Activated B cell treated with CpG ODN at 0.5 μM for 24 hours (primary cell): ENCODE measurements around the gene NUCKS1. TPM values are rescaled to one million over a fixed set of nuclear protein-coding genes. Genes with fewer than 3 reads are reported as not detected.

Experiments used
- ATAC-seq: fragments of 200-7000 bp; cut with Tn5 transposase; one replicate; pipeline ENCODE4 v1.10.0; 2021; ENCODE audit warnings: low read depth, mild to moderate bottlenecking, moderate library complexity
- CTCF ChIA-PET: fragments of 350-600 bp; sonication (Branson Sonifier 250); formaldehyde crosslinking; loops from one replicate; lab custom pipeline; 2021; ENCODE audit warnings: antibody characterized with exemption; lab: Charles Lee
- POLR2A ChIA-PET: fragments of 350-600 bp; sonication (Branson Sonifier 250); formaldehyde crosslinking; loops from one replicate; lab custom pipeline; 2021; ENCODE audit warnings: antibody characterized with exemption; lab: Charles Lee
- DNase-seq: peaks from one replicate; pipeline ENCODE4 v3.0.0; 2022
- H3K27ac Mint-ChIP-seq: one replicate; pipeline ENCODE4 v1.8.0; 2020; ENCODE audit warnings: mixed read lengths
- H3K27me3 Mint-ChIP-seq: one replicate; pipeline ENCODE4 v1.8.0; 2021; ENCODE audit warnings: mixed read lengths
- H3K36me3 Mint-ChIP-seq: one replicate; pipeline ENCODE4 v1.8.0; 2021; ENCODE audit warnings: low read depth, mixed read lengths
- H3K4me1 Mint-ChIP-seq: one replicate; pipeline ENCODE4 v1.8.0; 2021; ENCODE audit warnings: mixed read lengths
- H3K4me3 Mint-ChIP-seq: one replicate; pipeline ENCODE4 v1.8.0; 2020; ENCODE audit warnings: mild to moderate bottlenecking, mixed read lengths
- H3K9me3 Mint-ChIP-seq: one replicate; pipeline ENCODE4 v1.8.0; 2020; ENCODE audit warnings: mixed read lengths
- intact Hi-C: fragments of 100-400 bp; cut with micrococcal nuclease; formaldehyde crosslinking; loops from one replicate; pipeline ENCODE4 v1.15.1; 2024
- total RNA-seq: library from RNA; stranded (reverse); gene quantifications from 2 replicates; pipeline ENCODE4 v1.2.3, GENCODE V29; 2022
- TF ChIP-seq, protein P1 (sequence below): fragments of 200-600 bp; IDR thresholded peaks from one replicate; pipeline ENCODE4 v1.8.0; 2022; ENCODE audit warnings: antibody characterized with exemption, mild to moderate bottlenecking

NUCKS1 gene
- total RNA-seq, 1 donor from 2014 or later: 113 TPM

DNA sequence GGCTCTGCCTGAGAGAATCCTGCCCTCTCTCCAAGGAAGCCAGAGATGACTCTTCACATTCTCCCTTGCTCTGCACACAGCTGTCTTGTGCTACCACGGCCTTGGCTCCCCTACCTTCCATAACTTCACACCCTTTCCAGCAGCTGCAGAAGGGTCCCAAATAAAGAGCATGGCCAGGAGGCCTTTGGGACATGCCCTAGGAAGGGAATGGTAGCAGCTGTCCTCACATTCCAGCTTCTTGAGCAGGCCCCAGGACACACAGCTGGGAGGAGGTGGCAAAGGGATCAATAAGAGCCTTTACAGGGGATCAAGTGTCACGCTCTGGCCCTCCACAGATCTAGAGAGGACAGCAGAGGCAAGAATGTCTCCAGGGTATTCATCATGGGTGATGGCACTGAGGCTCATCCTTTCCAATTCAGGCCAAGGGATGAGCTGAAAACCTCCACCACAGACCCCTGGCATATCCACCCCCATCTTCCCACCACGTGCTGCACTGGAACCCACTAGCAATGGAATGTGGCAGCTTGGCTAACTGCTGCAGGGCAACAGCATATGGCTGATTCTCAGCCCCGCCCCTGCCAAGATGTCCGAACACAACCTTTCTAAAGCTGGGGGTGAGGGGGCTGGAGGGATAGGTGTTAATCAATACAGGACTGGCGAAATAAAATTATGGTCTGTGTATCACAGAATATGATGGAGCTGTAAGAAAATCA is 43.1 kb upstream of the NUCKS1 start:
- Mint-ChIP-seq H3K27ac (peak overlapping the region; percentile 41), H3K36me3 (peaks cover 75% of the 10 kb centered on the region), H3K27me3 (no peaks in the 10 kb centered on the region), H3K9me3 (no peaks in the 10 kb centered on the region), H3K4me1 (peaks cover 37% of the 10 kb centered on the region), H3K4me3 (no peak overlapping the region)
- intact Hi-C loops: loop anchor here (1.0 to 2.0 kb wide), 3 partner anchors 18 to 30 kb away; partner anchors contain the start of genes RAB29 and SLC41A1
- ChIA-PET CTCF (interaction anchor here (0.7 to 9.6 kb wide), 10 partner anchors 11 to 321 kb away, joined by 3 to 255 read pairs (median 8); no protein-coding TSS in a partner anchor), POLR2A (interaction anchor here (0.6 to 6.6 kb wide), 13 partner anchors 12 to 1661 kb away, joined by 3 to 104 read pairs (median 3); partner anchors contain the start of genes PM20D1, RAB29 and SLC41A1)
- TF ChIP-seq, protein P1, sequence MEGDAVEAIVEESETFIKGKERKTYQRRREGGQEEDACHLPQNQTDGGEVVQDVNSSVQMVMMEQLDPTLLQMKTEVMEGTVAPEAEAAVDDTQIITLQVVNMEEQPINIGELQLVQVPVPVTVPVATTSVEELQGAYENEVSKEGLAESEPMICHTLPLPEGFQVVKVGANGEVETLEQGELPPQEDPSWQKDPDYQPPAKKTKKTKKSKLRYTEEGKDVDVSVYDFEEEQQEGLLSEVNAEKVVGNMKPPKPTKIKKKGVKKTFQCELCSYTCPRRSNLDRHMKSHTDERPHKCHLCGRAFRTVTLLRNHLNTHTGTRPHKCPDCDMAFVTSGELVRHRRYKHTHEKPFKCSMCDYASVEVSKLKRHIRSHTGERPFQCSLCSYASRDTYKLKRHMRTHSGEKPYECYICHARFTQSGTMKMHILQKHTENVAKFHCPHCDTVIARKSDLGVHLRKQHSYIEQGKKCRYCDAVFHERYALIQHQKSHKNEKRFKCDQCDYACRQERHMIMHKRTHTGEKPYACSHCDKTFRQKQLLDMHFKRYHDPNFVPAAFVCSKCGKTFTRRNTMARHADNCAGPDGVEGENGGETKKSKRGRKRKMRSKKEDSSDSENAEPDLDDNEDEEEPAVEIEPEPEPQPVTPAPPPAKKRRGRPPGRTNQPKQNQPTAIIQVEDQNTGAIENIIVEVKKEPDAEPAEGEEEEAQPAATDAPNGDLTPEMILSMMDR: no peak
- DNase-seq (no peak), ATAC-seq (no peak)

DNA sequence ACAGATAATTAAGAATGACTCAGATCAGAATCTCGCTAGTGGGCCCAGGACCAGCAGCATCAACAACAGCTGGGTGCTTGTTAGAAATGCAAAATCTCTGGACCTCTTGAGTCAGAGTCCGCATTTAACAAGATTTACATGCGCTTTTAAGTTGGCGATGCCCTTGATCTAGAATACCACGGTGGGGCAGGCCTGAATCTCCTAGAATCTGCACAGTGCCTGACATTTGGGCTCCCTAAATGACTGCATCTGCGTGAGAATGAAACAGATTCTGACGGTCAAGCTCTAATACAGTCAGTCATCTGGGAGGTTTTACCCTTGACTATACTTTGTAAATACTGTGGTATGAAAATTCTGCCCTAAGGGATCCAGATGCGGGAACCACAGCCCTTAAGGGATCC is 42.5 kb upstream of the NUCKS1 start:
- intact Hi-C loops: loop anchor here (1.0 to 2.0 kb wide), 3 partner anchors 17 to 31 kb away; partner anchors contain the start of genes RAB29 and SLC41A1
- TF ChIP-seq, protein P1: no peak

DNA sequence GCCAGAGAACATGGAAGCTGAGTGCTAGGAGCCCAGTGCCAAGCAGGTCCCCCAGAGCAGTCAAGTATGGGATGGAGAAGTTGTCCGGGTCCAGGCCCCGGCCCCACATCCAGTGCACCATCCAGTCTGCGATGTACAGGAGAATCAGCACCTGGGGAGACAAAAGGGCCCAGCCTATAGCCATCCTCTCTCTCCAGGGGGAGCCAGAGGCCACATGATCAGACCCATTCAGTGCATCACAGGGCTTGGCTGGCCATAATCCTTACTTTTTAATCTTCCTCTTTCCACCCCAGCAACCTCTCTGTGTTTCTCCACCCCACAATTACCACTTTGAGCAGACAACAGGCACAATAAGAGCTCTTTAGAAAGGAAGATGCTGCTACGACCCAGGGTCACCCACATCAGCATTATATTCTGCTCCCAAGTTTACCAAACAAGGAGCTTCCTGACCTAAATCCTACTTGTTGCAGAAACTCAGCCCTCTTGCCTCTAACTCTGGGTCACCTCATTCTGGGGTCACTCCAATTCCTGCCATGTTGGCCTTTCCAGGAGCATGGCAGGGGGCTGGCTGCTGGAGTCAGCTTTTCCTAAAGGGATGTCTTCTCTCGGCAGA is 41.7 kb upstream of the NUCKS1 start:
- TF ChIP-seq, protein P1: no peak
- CTCF ChIA-PET: interaction anchor here (0.6 to 9.6 kb wide), 27 partner anchors 9 to 323 kb away, joined by 3 to 255 read pairs (median 5); partner anchors contain the start of genes PM20D1 and RAB29
- POLR2A ChIA-PET: interaction anchor here (0.5 to 6.6 kb wide), 14 partner anchors 9 to 326 kb away, joined by 3 to 104 read pairs (median 4); partner anchors contain the start of genes RAB29 and SLC41A1
- ATAC-seq (peak; percentile 65), DNase-seq (peak; percentile 46)
- peaks cover 37% of the 10 kb centered on the region for H3K4me1 Mint-ChIP-seq
- H3K9me3 Mint-ChIP-seq: no peaks in the 10 kb centered on the region
- peaks cover 61% of the 10 kb centered on the region for H3K36me3 Mint-ChIP-seq
- peak overlapping the region; percentile 63 for H3K27ac Mint-ChIP-seq
- intact Hi-C loops: loop anchor here (1.0 to 2.0 kb wide), 9 partner anchors 16 to 315 kb away; partner anchors contain the start of genes RAB29 and SLC41A1
- no peak overlapping the region for H3K4me3 Mint-ChIP-seq
- no peaks in the 10 kb centered on the region for H3K27me3 Mint-ChIP-seq

More for the DNA sequence above, 42.5 kb upstream of the NUCKS1 start:
- peak; percentile 62 for ATAC-seq
- H3K4me3 Mint-ChIP-seq: no peak overlapping the region
- H3K9me3 Mint-ChIP-seq: no peaks in the 10 kb centered on the region
- H3K27ac Mint-ChIP-seq: peak overlapping the region; percentile 41
- no peak for DNase-seq
- POLR2A ChIA-PET: interaction anchor here (0.5 to 6.6 kb wide), 12 partner anchors 13 to 1661 kb away, joined by 3 to 104 read pairs (median 4); partner anchors contain the start of genes RAB29 and SLC41A1
- H3K27me3 Mint-ChIP-seq: no peaks in the 10 kb centered on the region
- H3K4me1 Mint-ChIP-seq: peaks cover 37% of the 10 kb centered on the region
- CTCF ChIA-PET: interaction anchor here (0.7 to 9.6 kb wide), 21 partner anchors 12 to 322 kb away, joined by 3 to 255 read pairs (median 6); partner anchors contain the start of genes PM20D1 and RAB29
- H3K36me3 Mint-ChIP-seq: peaks cover 68% of the 10 kb centered on the region

DNA sequence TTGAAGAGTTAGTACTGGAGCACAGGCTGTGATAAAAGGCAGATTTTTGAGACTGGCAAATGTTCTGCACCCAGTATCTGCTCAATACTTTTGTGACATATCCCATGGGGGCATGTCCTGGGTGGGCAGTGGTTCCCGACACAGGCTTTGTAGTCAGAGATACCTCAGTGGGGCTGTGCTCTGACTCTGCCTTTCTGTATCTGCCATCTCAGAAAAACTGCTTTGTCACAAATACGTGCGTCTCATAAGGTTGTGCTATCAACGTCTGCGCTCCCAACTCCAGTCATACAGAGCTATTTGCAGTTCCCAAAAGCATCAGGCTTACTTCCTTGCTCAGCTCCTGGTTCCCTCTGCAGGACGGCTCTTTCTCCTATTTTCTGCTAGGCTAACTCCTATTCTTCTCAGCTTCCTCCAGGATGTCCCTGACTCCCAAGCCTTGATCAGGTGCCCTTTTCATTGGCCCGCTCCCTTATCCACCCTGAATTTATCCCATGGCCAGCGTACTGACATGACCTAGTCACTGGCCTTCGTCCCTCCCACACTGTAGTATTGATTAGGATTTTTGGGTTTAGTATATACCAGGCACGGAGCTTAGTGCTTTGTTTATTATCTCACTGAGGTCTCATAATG is 37.4 kb upstream of the NUCKS1 start:
- no peak for ATAC-seq
- DNase-seq: no peak
- POLR2A ChIA-PET: interaction anchor here (0.8 to 1.0 kb wide), 2 partner anchors 10 to 14 kb away, joined by 3 to 5 read pairs; no protein-coding TSS in a partner anchor
- Mint-ChIP-seq H3K9me3 (no peaks in the 10 kb centered on the region), H3K4me1 (peaks cover 10% of the 10 kb centered on the region), H3K27me3 (no peaks in the 10 kb centered on the region), H3K36me3 (peaks cover 32% of the 10 kb centered on the region), H3K27ac (no peak overlapping the region), H3K4me3 (no peak overlapping the region)
- intact Hi-C loops: no loop called here
- CTCF ChIA-PET: interaction anchor here (1.0 to 9.6 kb wide), 4 partner anchors 10 to 191 kb away, joined by 3 to 255 read pairs (median 4); no protein-coding TSS in a partner anchor
- TF ChIP-seq, protein P1: no peak
